SK-N-SH (cell line): ENCODE measurements around the gene PPP1R12B. TPM values are rescaled to one million over a fixed set of nuclear protein-coding genes. Genes with fewer than 3 reads are reported as not detected.
A peak's percentile ranks its signal among the peaks of the same experiment; 100 is the strongest.

ENCODE experiments used
- CTCF ChIA-PET: fragments of 300-600, 350-600 bp; formaldehyde crosslinking; extraction: SDS; loops from one replicate; lab custom pipeline; 2021; lab: Yijun Ruan, JAX
- POLR2A ChIA-PET: fragments of 350-600 bp; sonication (Branson Sonifier 250); formaldehyde crosslinking; extraction: SDS; loops from one replicate; lab custom pipeline; 2020; ENCODE audit warnings: antibody characterized with exemption, inconsistent platforms; lab: Yijun Ruan, JAX
- DNase-seq: peaks from one replicate; pipeline ENCODE4 v3.0.0; 2012
- H2AFZ ChIP-seq: fragments of 200-600 bp; sonication (generic); 2 replicates; pipeline ENCODE4 v1.8.1; 2016; ENCODE audit warnings: antibody characterized with exemption, mild to moderate bottlenecking, low read depth
- H3F3A ChIP-seq: fragments of 200-600 bp; sonication (generic); replicated peaks from 2 replicates; pipeline ENCODE3; 2016; ENCODE audit warnings: antibody characterized with exemption, mild to moderate bottlenecking; ENCODE audit not compliant: insufficient read depth
- H3K27ac ChIP-seq, 2 experiments: fragments of 200-500 bp in 1 of 2; fragments of 200-600 bp in 1 of 2; sonication (Bioruptor generic) in 1 of 2; sonication (generic), shearing (Covaris generic) in 1 of 2; 2 replicates each; pipeline versions ENCODE4 v1.5.1 to v1.6.1; 2014 to 2016; ENCODE audit warnings: low read depth in 2 of 2, inconsistent platforms in 1 of 2, low read length in 1 of 2, mild to moderate bottlenecking in 1 of 2, mixed read lengths in 1 of 2
- H3K27me3 ChIP-seq: fragments of 200-600 bp; sonication (generic), shearing (Covaris generic); 2 replicates; pipeline ENCODE4 v1.6.1; 2016; ENCODE audit warnings: mixed run types; ENCODE audit not compliant: insufficient read depth
- H3K36me3 ChIP-seq, 2 experiments: fragments of 200-500 bp in 1 of 2; fragments of 200-600 bp in 1 of 2; sonication (Bioruptor generic) in 1 of 2; sonication (generic) in 1 of 2; replicated peaks in 1 of 2; 2 replicates each; pipeline versions ENCODE3 to v1.5.1; 2014 to 2016; ENCODE audit warnings: low read length in 1 of 2, mild to moderate bottlenecking in 1 of 2; ENCODE audit not compliant: insufficient read depth in 2 of 2, control insufficient read depth in 1 of 2
- H3K4me1 ChIP-seq, 2 experiments: fragments of 200-500 bp in 1 of 2; fragments of 200-600 bp in 1 of 2; sonication (Bioruptor generic) in 1 of 2; sonication (generic), shearing (Covaris generic) in 1 of 2; 2 replicates each; pipeline versions ENCODE4 v1.5.1 to v1.6.1; 2014 to 2016; ENCODE audit warnings: low read depth in 1 of 2, low read length in 1 of 2, mixed run types in 1 of 2; ENCODE audit not compliant: insufficient read depth in 2 of 2, control insufficient read depth in 1 of 2
- H3K4me2 ChIP-seq: fragments of 200-600 bp; sonication (generic), shearing (Covaris generic); 2 replicates; pipeline ENCODE4 v1.6.1; 2017; ENCODE audit warnings: mixed run types
- H3K4me3 ChIP-seq, 2 experiments: fragments of 200-500 bp in 1 of 2; fragments of 200-600 bp in 1 of 2; sonication (Bioruptor generic) in 1 of 2; sonication (generic), shearing (Covaris generic) in 1 of 2; 2 replicates each; pipeline versions ENCODE4 v1.5.1 to v1.8.1; 2014 to 2016; ENCODE audit warnings: low read depth in 2 of 2, inconsistent platforms in 1 of 2, low read length in 1 of 2, mild to moderate bottlenecking in 1 of 2, mixed read lengths in 1 of 2, moderate library complexity in 1 of 2
- H3K79me2 ChIP-seq: fragments of 200-600 bp; sonication (generic); 2 replicates; pipeline ENCODE4 v1.8.1; 2017; ENCODE audit warnings: mild to moderate bottlenecking; ENCODE audit not compliant: insufficient read depth
- H3K9ac ChIP-seq: fragments of 200-600 bp; sonication (generic); 2 replicates; pipeline ENCODE4 v1.6.1; 2017; ENCODE audit warnings: mixed run types
- H3K9me2 ChIP-seq: fragments of 200-600 bp; sonication (generic); 2 replicates; pipeline ENCODE4 v1.6.1; 2017; ENCODE audit warnings: mixed run types
- H3K9me3 ChIP-seq: fragments of 200-600 bp; sonication (generic); 2 replicates; pipeline ENCODE4 v1.6.1; 2017; ENCODE audit warnings: mixed run types, mild to moderate bottlenecking, moderate library complexity
- H4K20me1 ChIP-seq: fragments of 200-600 bp; sonication (generic); 2 replicates; pipeline ENCODE4 v1.6.1; 2017; ENCODE audit warnings: mild to moderate bottlenecking, mixed run types; ENCODE audit not compliant: insufficient read depth
- EZH2phosphoT487 ChIP-seq: fragments of 200-600 bp; sonication (generic); IDR thresholded peaks from 2 replicates; pipeline ENCODE4 v1.6.1; 2017; ENCODE audit warnings: low read depth, mixed run types, mild to moderate bottlenecking, antibody characterized with exemption, moderate library complexity, borderline replicate concordance
- JUND ChIP-seq: IDR thresholded peaks from 2 replicates; pipeline ENCODE4 v1.4.0; 2012
- MEF2A ChIP-seq: IDR thresholded peaks from 2 replicates; pipeline ENCODE4 v1.4.0; 2012; ENCODE audit warnings: low read depth, borderline replicate concordance
- MXI1 ChIP-seq: IDR thresholded peaks from 2 replicates; pipeline ENCODE4 v1.6.1; 2012; ENCODE audit warnings: mild to moderate bottlenecking, low read depth, low read length, improper control_type of control experiment
- RAD21 ChIP-seq: IDR thresholded peaks from 2 replicates; pipeline ENCODE4 v1.6.1; 2012; ENCODE audit warnings: mild to moderate bottlenecking, low read length
- RFX5 ChIP-seq: IDR thresholded peaks from 2 replicates; pipeline ENCODE4 v1.6.1; 2012; ENCODE audit warnings: mild to moderate bottlenecking, improper control_type of control experiment, low read length
- USF1 ChIP-seq: IDR thresholded peaks from 2 replicates; pipeline ENCODE4 v1.4.0; 2012; ENCODE audit warnings: low read depth, borderline replicate concordance
- WGBS: methylation state at CpG from one replicate; pipeline ENCODE4 v1.1.6; 2017; ENCODE audit warnings: low lambda C conversion rate; 5-methylcytosine and 5-hydroxymethylcytosine counted together
- polyA plus RNA-seq, 3 experiments: library from polyadenylated mRNA; depleted of rRNA; stranded (reverse); fragments of >200 nt; gene quantifications; 2 replicates each; pipeline ENCODE4 v1.2.3, GENCODE V29; 2012
- TF ChIP-seq, protein P1 (sequence below): IDR thresholded peaks from 2 replicates; pipeline ENCODE4 v1.6.1; 2012; ENCODE audit warnings: mild to moderate bottlenecking, low read depth, low read length, moderate library complexity
- TF ChIP-seq, protein P2 (sequence below): IDR thresholded peaks from 2 replicates; pipeline ENCODE4; 2012
- TF ChIP-seq, protein P3 (sequence below): fragments of 200-600 bp; sonication (generic); IDR thresholded peaks from 2 replicates; pipeline ENCODE4 v1.6.1; 2017; ENCODE audit warnings: antibody characterized with exemption, mild to moderate bottlenecking, moderate library complexity

The PPP1R12B gene
- polyA plus RNA-seq, 1 of the 3 experiments (the other 2 are of a cell fraction) = 2.8 TPM

- Histone ChIP-seq H2AFZ (no peak overlapping the region), H3K79me2 (no peaks in the 10 kb centered on the region), H3K27me3 (no peaks in the 10 kb centered on the region), H3K4me1 (peaks cover 41 to 51% of the 10 kb centered on the region in 2 experiments), H3K9me3 (no peaks in the 10 kb centered on the region), H3K9me2 (no peaks in the 10 kb centered on the region), H3K36me3 (peaks cover 0 to 14% of the 10 kb centered on the region in 2 experiments), H3K9ac (0 out of 2 replicates have a peak overlapping the region, but pooled peaks have one; percentile 45), H3K4me3 (no peak overlapping the region), H3F3A (peaks cover 15% of the 10 kb centered on the region), H3K27ac (peak overlapping the region in 1 of 2 experiments; percentile 73; a peak in 2 of 4 replicates), H4K20me1 (no peaks in the 10 kb centered on the region), H3K4me2 (no peak overlapping the region)
- POLR2A ChIA-PET = interaction anchor here (2.2 kb wide), 1 partner anchor 10 kb away, joined by 5 read pairs; no protein-coding TSS in a partner anchor
- TF ChIP-seq, protein P1, sequence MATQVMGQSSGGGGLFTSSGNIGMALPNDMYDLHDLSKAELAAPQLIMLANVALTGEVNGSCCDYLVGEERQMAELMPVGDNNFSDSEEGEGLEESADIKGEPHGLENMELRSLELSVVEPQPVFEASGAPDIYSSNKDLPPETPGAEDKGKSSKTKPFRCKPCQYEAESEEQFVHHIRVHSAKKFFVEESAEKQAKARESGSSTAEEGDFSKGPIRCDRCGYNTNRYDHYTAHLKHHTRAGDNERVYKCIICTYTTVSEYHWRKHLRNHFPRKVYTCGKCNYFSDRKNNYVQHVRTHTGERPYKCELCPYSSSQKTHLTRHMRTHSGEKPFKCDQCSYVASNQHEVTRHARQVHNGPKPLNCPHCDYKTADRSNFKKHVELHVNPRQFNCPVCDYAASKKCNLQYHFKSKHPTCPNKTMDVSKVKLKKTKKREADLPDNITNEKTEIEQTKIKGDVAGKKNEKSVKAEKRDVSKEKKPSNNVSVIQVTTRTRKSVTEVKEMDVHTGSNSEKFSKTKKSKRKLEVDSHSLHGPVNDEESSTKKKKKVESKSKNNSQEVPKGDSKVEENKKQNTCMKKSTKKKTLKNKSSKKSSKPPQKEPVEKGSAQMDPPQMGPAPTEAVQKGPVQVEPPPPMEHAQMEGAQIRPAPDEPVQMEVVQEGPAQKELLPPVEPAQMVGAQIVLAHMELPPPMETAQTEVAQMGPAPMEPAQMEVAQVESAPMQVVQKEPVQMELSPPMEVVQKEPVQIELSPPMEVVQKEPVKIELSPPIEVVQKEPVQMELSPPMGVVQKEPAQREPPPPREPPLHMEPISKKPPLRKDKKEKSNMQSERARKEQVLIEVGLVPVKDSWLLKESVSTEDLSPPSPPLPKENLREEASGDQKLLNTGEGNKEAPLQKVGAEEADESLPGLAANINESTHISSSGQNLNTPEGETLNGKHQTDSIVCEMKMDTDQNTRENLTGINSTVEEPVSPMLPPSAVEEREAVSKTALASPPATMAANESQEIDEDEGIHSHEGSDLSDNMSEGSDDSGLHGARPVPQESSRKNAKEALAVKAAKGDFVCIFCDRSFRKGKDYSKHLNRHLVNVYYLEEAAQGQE = no peak
- DNase-seq = no peak
- CTCF ChIA-PET = interaction anchor here (0.8 to 7.7 kb wide), 6 partner anchors 14 to 311 kb away, joined by 3 to 57 read pairs (median 6); no protein-coding TSS in a partner anchor
These were observed 237.1 kb downstream of the PPP1R12B start for GRCh38 chr1:202585590-202585933.

GRCh38 chr1:202586018-202586821 lies 237.7 kb downstream of the PPP1R12B start:
- ChIA-PET CTCF (interaction anchor here (0.8 to 7.7 kb wide), 8 partner anchors 10 to 312 kb away, joined by 3 to 57 read pairs (median 6); no protein-coding TSS in a partner anchor), POLR2A (interaction anchor here (2.2 kb wide), 1 partner anchor 11 kb away, joined by 5 read pairs; no protein-coding TSS in a partner anchor)
- Histone ChIP-seq H3K79me2 (no peaks in the 10 kb centered on the region), H2AFZ (no peak overlapping the region), H3F3A (peaks cover 15% of the 10 kb centered on the region), H3K4me3 (no peak overlapping the region), H3K36me3 (peaks cover 0 to 14% of the 10 kb centered on the region in 2 experiments), H3K27ac (peak overlapping the region; percentile 73 to 80), H3K27me3 (no peaks in the 10 kb centered on the region), H3K9ac (peak overlapping the region; percentile 45), H3K9me2 (no peaks in the 10 kb centered on the region), H4K20me1 (no peaks in the 10 kb centered on the region), H3K4me2 (peak overlapping the region; percentile 32; the same call in 1 of the 2 replicates), H3K9me3 (no peaks in the 10 kb centered on the region), H3K4me1 (peaks cover 35 to 47% of the 10 kb centered on the region in 2 experiments)
- WGBS = 48% methylated on average over 4 of the region's 4 CpGs
- peak; percentile 44 for DNase-seq
- TF ChIP-seq MXI1 (no peak), USF1 (no peak), JUND (no peak), EZH2phosphoT487 (no peak), RFX5 (no peak), MEF2A (no peak), RAD21 (no peak)
- TF ChIP-seq, protein P1 = no peak
- TF ChIP-seq, protein P2, sequence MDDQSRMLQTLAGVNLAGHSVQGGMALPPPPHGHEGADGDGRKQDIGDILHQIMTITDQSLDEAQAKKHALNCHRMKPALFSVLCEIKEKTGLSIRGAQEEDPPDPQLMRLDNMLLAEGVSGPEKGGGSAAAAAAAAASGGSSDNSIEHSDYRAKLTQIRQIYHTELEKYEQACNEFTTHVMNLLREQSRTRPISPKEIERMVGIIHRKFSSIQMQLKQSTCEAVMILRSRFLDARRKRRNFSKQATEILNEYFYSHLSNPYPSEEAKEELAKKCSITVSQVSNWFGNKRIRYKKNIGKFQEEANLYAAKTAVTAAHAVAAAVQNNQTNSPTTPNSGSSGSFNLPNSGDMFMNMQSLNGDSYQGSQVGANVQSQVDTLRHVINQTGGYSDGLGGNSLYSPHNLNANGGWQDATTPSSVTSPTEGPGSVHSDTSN = peak; percentile 72
- TF ChIP-seq, protein P3, sequence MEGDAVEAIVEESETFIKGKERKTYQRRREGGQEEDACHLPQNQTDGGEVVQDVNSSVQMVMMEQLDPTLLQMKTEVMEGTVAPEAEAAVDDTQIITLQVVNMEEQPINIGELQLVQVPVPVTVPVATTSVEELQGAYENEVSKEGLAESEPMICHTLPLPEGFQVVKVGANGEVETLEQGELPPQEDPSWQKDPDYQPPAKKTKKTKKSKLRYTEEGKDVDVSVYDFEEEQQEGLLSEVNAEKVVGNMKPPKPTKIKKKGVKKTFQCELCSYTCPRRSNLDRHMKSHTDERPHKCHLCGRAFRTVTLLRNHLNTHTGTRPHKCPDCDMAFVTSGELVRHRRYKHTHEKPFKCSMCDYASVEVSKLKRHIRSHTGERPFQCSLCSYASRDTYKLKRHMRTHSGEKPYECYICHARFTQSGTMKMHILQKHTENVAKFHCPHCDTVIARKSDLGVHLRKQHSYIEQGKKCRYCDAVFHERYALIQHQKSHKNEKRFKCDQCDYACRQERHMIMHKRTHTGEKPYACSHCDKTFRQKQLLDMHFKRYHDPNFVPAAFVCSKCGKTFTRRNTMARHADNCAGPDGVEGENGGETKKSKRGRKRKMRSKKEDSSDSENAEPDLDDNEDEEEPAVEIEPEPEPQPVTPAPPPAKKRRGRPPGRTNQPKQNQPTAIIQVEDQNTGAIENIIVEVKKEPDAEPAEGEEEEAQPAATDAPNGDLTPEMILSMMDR = no peak
